HepG2 (cell line): Measurements from ENCODE around the gene RAB3D. TPM values are rescaled to one million over a fixed set of nuclear protein-coding genes. Genes with fewer than 3 reads are reported as not detected.

Experiments
- AHR ChIP-seq: IDR thresholded peaks from 2 replicates; pipeline ENCODE4 v1.6.1; 2018; ENCODE audit warnings: missing genetic modification reagents, missing compliant biosample characterization
- CC2D1A ChIP-seq: sonication (generic); formaldehyde crosslinking; IDR thresholded peaks from 2 replicates; pipeline ENCODE4 v1.8.1; 2023; ENCODE audit warnings: mild to moderate bottlenecking, missing genetic modification reagents
- EED ChIP-seq: sonication (generic); formaldehyde crosslinking; IDR thresholded peaks from 2 replicates; pipeline ENCODE4 v1.5.0; 2020; ENCODE audit warnings: mild to moderate bottlenecking, missing genetic modification reagents
- FOXC1 ChIP-seq: sonication (generic); formaldehyde crosslinking; IDR thresholded peaks from 2 replicates; pipeline ENCODE4 v1.8.0; 2022; ENCODE audit warnings: mild to moderate bottlenecking, missing genetic modification reagents, borderline replicate concordance
- FOXK2 ChIP-seq: fragments of 450-650 bp; IDR thresholded peaks from 2 replicates; pipeline ENCODE4 v1.6.1; 2016
- JARID2 ChIP-seq: sonication (generic); formaldehyde crosslinking; IDR thresholded peaks from 2 replicates; pipeline ENCODE4 v1.8.1; 2023; ENCODE audit warnings: missing genetic modification reagents, inconsistent platforms; ENCODE audit not compliant: insufficient replicate concordance
- KLF11 ChIP-seq: IDR thresholded peaks from 2 replicates; pipeline ENCODE4 v1.6.1; 2016; ENCODE audit warnings: missing compliant biosample characterization
- KLF15 ChIP-seq: sonication (generic); formaldehyde crosslinking; IDR thresholded peaks from 2 replicates; pipeline ENCODE4 v1.8.1; 2023; ENCODE audit warnings: borderline replicate concordance, mild to moderate bottlenecking, inconsistent platforms, missing genetic modification reagents, mixed read lengths
- MTA3 ChIP-seq: sonication (generic); formaldehyde crosslinking; IDR thresholded peaks from 2 replicates; pipeline ENCODE4 v1.4.0; 2020; ENCODE audit warnings: missing genetic modification reagents
- NFYC ChIP-seq: IDR thresholded peaks from 2 replicates; pipeline ENCODE4 v1.6.1; 2016; ENCODE audit warnings: missing genetic modification reagents, missing compliant biosample characterization
- NR2F6 ChIP-seq, 2 experiments: IDR thresholded peaks; 2 replicates each; pipeline ENCODE4 v1.6.1; 2016; ENCODE audit warnings: antibody characterized with exemption in 1 of 2, mild to moderate bottlenecking in 1 of 2
- SOX6 ChIP-seq, 2 experiments: fragments of 450-650 bp in 1 of 2; sonication (generic) in 1 of 2; formaldehyde crosslinking in 1 of 2; IDR thresholded peaks; 2 replicates each; pipeline versions ENCODE4 v1.4.0 to v1.6.1; 2017 to 2020; ENCODE audit warnings: antibody characterized with exemption in 1 of 2, mild to moderate bottlenecking in 1 of 2, missing genetic modification reagents in 1 of 2
- TAF1 ChIP-seq: sonication (generic); formaldehyde crosslinking; IDR thresholded peaks from 2 replicates; pipeline ENCODE4 v1.4.0; 2020; ENCODE audit warnings: missing genetic modification reagents
- TAF15 ChIP-seq: fragments of 200-400 bp; formaldehyde crosslinking; IDR thresholded peaks from one replicate; pipeline ENCODE4 v1.6.1; 2018; ENCODE audit warnings: mild to moderate bottlenecking, low read depth, low read length; ENCODE audit not compliant: poor library complexity, severe bottlenecking
- THAP9 ChIP-seq: sonication (generic); formaldehyde crosslinking; IDR thresholded peaks from 2 replicates; pipeline ENCODE4; 2020; ENCODE audit warnings: missing genetic modification reagents, mild to moderate bottlenecking, borderline replicate concordance
- ZEB1 ChIP-seq: IDR thresholded peaks from 2 replicates; pipeline ENCODE4 v1.6.1; 2012; ENCODE audit warnings: mild to moderate bottlenecking, low read depth, inconsistent platforms; ENCODE audit not compliant: insufficient replicate concordance
- ZNF367 ChIP-seq: sonication (generic); formaldehyde crosslinking; IDR thresholded peaks from 2 replicates; pipeline ENCODE4 v1.4.0; 2020; ENCODE audit warnings: missing genetic modification reagents, borderline replicate concordance
- ZNF552 ChIP-seq: sonication (generic); formaldehyde crosslinking; IDR thresholded peaks from 2 replicates; pipeline ENCODE4 v1.9.0; 2022; ENCODE audit warnings: missing genetic modification reagents, mild to moderate bottlenecking, borderline replicate concordance
- ZNF556 ChIP-seq: sonication (generic); formaldehyde crosslinking; IDR thresholded peaks from 2 replicates; pipeline ENCODE4 v1.4.0; 2020; ENCODE audit warnings: mild to moderate bottlenecking, missing genetic modification reagents, borderline replicate concordance
- ZNF598 ChIP-seq: sonication (generic); formaldehyde crosslinking; IDR thresholded peaks from 2 replicates; pipeline ENCODE4 v1.5.1; 2020; ENCODE audit warnings: mild to moderate bottlenecking, missing genetic modification reagents, borderline replicate concordance
- ZNF710 ChIP-seq: sonication (generic); formaldehyde crosslinking; IDR thresholded peaks from 2 replicates; pipeline ENCODE4 v1.5.0; 2020; ENCODE audit warnings: mild to moderate bottlenecking, missing genetic modification reagents, borderline replicate concordance
- ZNF720 ChIP-seq: sonication (generic); formaldehyde crosslinking; IDR thresholded peaks from 2 replicates; pipeline ENCODE4 v1.4.0; 2020; ENCODE audit warnings: missing genetic modification reagents
- ZNF766 ChIP-seq: sonication (generic); formaldehyde crosslinking; IDR thresholded peaks from 2 replicates; pipeline ENCODE4 v1.5.0; 2020; ENCODE audit warnings: missing genetic modification reagents, borderline replicate concordance
- polyA plus RNA-seq, 8 experiments: library from polyadenylated mRNA; depleted of rRNA in 3 of 8; stranded (reverse) in 7 of 8; unstranded in 1 of 8; fragments of >200 nt; fragmentation: Illumina TruSeq in 4 of 8; extraction: Trizol in 4 of 8; gene quantifications; 2 replicates each; pipeline versions ENCODE4 v1.2.1 to v1.2.3, GENCODE V29; 2011 to 2016; ENCODE audit warnings: low read depth in 4 of 8, missing spikeins in 1 of 8, mixed read lengths in 1 of 8; ENCODE audit not compliant: insufficient read depth in 1 of 8
- total RNA-seq, 5 experiments: library from RNA; depleted of rRNA; stranded (reverse); fragments of >200 nt; fragmentation: Illumina TruSeq; extraction: Trizol; gene quantifications; 2 replicates each; pipeline ENCODE4 v1.2.3, GENCODE V29; 2016; ENCODE audit warnings: low read depth in 1 of 5

Gene RAB3D
- total and polyA plus RNA-seq, 2 of the 13 experiments (the other 11 are each of a cell fraction or from before 2014, with no cell fraction given): 2.0 to 16.1 TPM

DNA sequence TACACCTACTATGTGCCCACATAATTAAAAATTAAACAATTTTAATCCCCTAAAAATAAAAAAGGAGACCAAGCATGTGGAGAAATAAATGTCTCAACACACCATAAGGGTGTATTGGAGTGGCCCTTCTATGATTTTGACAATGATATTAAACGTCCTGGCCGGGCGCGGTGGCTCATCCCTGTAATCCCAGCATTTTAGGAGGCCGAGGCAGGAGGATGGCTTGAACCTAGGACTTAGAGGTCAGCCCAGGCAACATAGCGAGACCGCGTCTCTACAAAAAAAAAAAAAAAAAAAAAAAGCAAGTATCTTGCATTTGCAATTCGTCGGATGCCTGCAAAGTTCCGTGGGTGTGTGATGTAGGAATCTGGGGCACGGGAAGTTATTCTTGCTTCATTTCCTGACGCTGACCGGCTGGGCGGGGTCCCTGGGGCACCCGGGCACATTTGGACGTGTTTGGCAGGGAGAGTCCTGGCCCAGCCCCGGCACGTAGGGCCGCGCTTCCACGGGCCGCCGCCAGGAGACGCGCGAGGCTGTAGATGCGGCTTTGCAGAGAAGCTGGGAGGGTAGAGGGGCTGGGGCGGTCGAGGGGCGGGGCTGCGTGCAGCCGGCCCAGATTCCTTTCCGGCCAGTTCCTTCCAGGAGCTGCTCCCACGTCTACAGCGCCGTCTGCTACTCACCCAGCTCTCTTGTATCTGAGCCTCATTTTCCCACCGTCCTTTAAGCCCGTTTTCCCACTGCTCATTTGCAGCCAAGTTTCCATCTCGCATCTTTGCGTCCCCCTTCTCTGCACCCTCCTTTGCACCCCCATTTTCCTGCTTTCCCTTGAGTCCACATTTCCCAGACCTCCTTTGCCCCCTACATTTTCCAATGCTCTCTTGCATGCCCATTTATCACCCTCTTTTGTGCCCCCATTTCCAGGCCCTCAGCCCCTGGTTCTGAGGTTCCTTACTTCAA, 45.7 kb downstream of the RAB3D start (continued):
- TF ChIP-seq ZNF710 (CRISPR knock-in tag) (no peak), EED (CRISPR knock-in tag) (no peak), MTA3 (CRISPR knock-in tag) (no peak), ZNF766 (CRISPR knock-in tag) (no peak), NR2F6 (IDR thresholded peaks at IDR 0.05) (no peak), NR2F6 (CRISPR knock-in tag; IDR thresholded peaks at IDR 0.05) (peak; percentile 33; the same call in 1 of the 2 replicates), KLF15 (CRISPR knock-in tag) (0 out of 2 replicates have a peak, but pooled peaks have one; percentile 19), ZNF367 (CRISPR knock-in tag) (no peak), FOXK2 (no peak), THAP9 (peak; percentile 43; the same call in 1 of the 2 replicates), ZNF556 (CRISPR knock-in tag) (peak; percentile 35; the same call in 1 of the 2 replicates), ZEB1 (no peak), ZNF720 (CRISPR knock-in tag) (no peak), TAF1 (CRISPR knock-in tag) (no peak), JARID2 (CRISPR knock-in tag) (no peak), ZNF598 (CRISPR knock-in tag) (no peak), CC2D1A (no peak), FOXC1 (CRISPR knock-in tag) (0 out of 2 replicates have a peak, but pooled peaks have one; percentile 55), ZNF552 (0 out of 2 replicates have a peak, but pooled peaks have one; percentile 18), TAF15 (no peak), KLF11 (no peak), NFYC (CRISPR knock-in tag) (no peak), AHR (CRISPR knock-in tag) (no peak), SOX6 (IDR thresholded peaks at IDR 0.05) (no peak), SOX6 (CRISPR knock-in tag; IDR thresholded peaks at IDR 0.05) (peak; percentile 59; the same call in 1 of the 2 replicates)
